Left forelimb (tissue), 1 donor: ENCODE results near the gene CMTM3.
"Not testable (repeated sequence)": the region's sequence is repeated elsewhere in the genome, so short reads cannot be mapped to it uniquely, and the experiment has no call there.

ENCODE experiments used
- DNase-seq: peaks from one replicate; pipeline ENCODE4 v3.0.0-alpha.2; 2018; ENCODE audit warnings: low spot score

The CMTM3 gene

GRCh38 chr16:66636199-66636598 lies 31.7 kb downstream of the CMTM3 start:
- no peak for DNase-seq

DNA sequence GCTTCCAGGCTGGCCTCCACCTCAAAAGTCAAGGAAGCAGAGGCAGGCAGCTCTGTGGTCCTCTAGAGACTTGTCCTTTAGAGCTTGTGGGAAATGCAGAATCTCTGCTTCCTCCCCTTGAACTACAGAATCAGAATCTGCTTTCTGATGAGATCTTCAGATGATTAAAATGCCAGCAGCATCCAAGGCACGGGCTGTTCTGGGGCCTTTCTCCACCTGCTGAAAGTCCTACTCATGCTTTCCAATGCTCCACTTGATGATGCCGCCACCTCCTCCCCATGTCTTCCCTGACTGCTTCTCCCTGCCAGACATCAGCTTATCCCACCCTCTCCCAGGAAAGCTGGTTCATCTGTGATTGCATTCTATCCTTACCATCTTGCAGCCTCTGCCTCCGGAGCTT lies 33.3 kb downstream of the CMTM3 start:
- no peak for DNase-seq

- no peak for DNase-seq
These were observed 34.8 kb downstream of the CMTM3 start for GRCh38 chr16:66639091-66639885.

DNA sequence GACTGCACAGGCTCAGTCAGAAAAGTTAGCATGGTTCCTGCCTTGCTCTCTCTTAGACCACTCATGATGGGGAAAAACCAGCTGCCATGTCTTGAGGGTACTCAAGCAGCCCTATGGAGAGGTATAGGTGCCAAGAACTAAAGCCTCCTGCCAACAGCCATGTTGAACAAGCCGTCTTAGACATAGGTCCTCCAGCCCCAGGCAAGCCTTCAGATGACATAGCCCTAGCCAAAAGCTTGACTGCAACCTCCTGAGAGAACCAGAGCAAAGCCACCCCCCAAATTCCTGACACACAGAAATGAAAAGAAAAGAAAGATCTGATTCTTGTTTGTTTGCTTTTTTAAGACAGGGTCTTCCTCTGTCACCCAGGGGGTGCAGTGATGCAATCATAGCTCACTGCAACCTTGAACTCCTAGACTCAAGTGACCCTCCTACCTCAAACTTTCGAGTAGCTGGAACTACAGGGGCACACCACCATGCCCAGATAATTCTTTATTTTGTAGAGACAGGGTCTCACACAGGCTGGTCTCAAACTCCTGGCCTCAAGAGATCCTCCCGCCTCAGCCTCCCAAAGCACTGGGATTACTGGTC lies 36.3 kb downstream of the CMTM3 start:
- DNase-seq = no peak

DNA sequence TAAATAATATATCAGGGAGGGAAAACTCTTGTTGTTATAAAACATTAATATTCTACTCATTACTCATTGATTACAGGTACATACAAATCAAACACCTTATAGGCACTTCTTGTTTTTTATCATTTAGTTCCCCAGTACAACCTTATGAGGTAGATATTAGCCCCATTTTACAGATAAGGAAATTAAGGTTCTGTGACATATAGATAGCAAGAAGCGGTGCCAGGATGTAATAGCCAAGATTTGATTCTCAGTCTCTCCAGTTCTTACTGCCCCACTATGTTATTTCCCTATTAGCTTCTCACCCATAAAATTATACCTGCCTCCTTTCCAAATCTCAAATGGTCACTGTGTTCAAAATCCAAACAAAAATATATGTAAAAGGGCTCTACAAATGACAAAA lies 36.9 kb downstream of the CMTM3 start:
- DNase-seq = no peak

- DNase-seq = no peak
These were observed 43.4 kb downstream of the CMTM3 start for GRCh38 chr16:66647866-66648265.

GRCh38 chr16:66649167-66649566 lies 44.7 kb downstream of the CMTM3 start:
- no peak for DNase-seq

- no peak for DNase-seq
These were observed 45.2 kb downstream of the CMTM3 start for GRCh38 chr16:66649636-66650205.

- peak; percentile 85 for DNase-seq
These were observed 46.4 kb downstream of the CMTM3 start for GRCh38 chr16:66650707-66651473.

- DNase-seq = no peak
These were observed 46.9 kb downstream of the CMTM3 start for GRCh38 chr16:66651474-66651765.

DNA sequence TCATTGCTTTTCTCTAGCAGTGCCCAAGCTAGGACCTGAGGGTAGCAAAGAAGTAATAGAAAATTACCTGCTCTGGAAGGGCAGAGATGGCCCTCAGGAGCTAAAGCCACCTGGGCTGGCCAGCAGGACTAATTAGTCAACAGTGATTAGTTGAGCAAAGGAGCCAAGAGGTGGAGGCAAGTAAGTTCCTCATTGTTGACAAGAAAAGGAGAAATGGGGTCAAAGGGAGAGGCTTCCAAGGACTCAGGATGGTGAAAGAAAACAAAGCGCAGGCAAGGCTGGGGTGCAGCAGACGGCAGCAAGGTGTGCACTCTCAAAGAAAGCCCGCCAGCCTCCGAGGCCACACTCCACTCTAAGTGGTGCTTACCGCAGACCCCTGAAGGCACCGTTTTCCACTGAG lies 47.5 kb downstream of the CMTM3 start:
- DNase-seq = no peak

- DNase-seq = no peak
These were observed 48.3 kb downstream of the CMTM3 start for GRCh38 chr16:66652661-66653360.

DNA sequence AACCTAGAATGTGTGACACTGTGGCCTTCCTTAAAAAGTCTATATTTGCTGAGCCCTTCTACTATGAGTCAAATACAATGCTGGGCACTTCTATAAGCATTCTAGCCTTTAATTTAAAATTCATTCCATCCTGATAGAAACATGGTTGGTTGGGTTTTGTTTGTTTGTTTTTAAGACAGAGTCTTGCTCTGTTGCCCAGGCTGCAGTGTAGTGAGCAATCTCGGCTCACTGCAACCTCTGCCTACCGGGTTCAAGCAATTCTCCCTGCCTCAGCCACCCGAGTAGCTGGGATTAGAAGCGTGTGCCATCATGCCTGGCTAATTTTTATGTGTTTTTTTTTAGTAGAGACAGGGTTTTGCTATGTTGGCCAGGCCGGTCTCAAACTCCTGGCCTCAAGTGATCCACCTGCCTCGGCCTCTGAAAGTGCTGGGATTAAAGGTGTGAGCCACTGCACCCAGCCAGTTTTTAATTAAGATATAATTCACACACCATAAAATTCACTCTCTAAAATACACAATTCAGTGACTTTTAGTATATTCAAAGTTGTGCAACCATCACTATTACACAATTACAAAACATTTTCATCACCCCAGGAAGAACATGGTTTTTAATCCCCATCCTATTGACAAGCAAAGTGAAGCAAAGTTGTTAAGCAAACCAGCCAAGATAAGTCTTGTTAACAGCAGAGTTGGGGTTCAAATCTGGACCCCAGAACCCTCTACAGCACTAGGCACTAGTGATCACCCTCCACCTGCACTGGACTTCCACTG lies 49.3 kb downstream of the CMTM3 start:
- DNase-seq = no peak

DNA sequence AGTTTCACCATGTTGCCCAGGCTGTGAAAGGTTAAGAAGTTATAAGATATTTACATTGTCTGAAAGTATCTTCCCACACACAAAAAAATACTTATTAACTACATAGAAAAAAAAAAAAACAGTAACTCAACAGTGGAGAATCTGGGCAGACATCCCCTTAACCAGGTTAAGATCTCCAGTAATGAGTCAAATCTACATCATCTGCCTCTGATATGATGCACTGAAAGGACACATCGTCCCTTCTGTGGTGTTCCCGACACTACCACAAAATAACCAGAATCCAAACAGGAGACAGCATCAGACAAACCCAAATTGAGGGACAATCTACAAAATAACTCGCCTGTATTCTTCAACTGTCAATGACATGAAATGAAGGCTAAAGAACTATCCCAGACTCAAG lies 52.0 kb downstream of the CMTM3 start:
- no peak for DNase-seq

- DNase-seq = no peak
These were observed 53.8 kb downstream of the CMTM3 start for GRCh38 chr16:66658143-66658859.

DNA sequence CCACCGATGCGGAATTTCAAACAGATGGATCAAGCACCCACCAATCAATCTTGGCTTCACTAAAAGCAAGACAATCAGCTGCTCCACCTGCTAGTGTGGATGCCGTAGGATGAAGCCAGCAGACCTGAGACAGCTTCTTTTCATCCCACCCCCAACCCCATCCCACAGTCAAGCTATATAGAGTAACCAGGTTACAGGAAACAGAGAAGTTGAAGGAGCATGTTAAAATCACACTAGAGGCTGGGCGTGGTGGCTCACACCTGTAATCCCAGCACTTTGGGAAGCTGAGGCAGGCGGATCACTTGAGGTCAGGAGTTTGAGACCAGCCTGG lies 54.3 kb downstream of the CMTM3 start:
- no peak for DNase-seq

- no peak for DNase-seq
These were observed 56.1 kb downstream of the CMTM3 start for GRCh38 chr16:66660422-66661209.

DNA sequence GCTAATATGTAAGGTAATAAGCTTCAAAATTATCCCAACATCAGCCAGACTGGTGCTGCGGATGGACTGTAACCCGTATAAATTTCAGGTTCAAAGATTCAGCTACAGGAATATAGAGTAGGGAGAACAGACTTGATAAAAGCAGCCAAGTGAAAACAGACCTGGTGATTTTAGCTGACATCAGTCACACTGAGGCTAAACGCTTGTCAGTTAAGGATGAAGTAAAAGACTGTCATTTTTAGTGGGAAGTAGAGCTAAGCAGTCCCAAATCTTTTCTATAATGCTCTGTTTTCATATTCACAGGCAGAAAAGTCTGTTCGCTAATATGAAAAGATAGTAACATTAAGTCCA lies 56.7 kb downstream of the CMTM3 start:
- DNase-seq = no peak

- DNase-seq = not testable (repeated sequence)
These were observed 57.3 kb downstream of the CMTM3 start for GRCh38 chr16:66661671-66662346.
